Epithelial cell of proximal tubule (primary cell): ENCODE data around the gene ADCY2. TPM values are rescaled to one million over a fixed set of nuclear protein-coding genes. Genes with fewer than 3 reads are reported as not detected.

Experiments
- DNase-seq: peaks from one replicate; pipeline ENCODE4 v3.0.0-alpha.2; 2011; ENCODE audit warnings: low read depth
- H3K4me3 ChIP-seq: 2 replicates; pipeline ENCODE4 v1.5.1; 2011; ENCODE audit warnings: low read depth, mild to moderate bottlenecking, low read length
- total RNA-seq: library from RNA; depleted of rRNA; stranded (reverse); fragments of >200 nt; gene quantifications from 2 replicates; pipeline ENCODE4 v1.2.3, GENCODE V29; 2015
- TF ChIP-seq, protein P1 (sequence below): conservative IDR thresholded peaks from 2 replicates; pipeline ENCODE4 v1.5.1; 2012; ENCODE audit warnings: low read depth, mild to moderate bottlenecking, low read length

ADCY2 gene
- total RNA-seq, 1 donor from 2014 or later = 0.12 TPM

DNA sequence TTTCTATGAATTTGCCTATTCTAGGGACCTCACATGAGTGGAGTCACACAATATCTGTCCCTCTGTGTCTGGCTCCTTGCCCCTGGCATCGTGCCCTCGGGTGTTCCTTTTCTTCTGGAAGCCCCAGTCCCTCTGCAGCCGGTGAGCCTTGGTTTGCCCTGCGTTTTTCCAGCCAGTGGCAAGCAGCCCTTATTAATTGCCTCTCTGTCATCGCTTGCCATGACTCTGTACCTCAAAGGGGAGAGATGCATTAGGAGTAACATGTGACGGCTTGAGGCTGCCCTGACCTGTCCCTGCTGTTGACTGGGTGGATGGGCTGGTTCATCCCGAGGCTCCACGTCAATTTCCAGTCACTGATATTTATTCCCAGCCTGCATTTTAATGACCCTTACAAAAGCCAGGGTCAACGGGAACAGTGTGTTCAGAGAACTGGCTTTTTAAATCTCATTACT is 367.7 kb downstream of the ADCY2 start:
- TF ChIP-seq, protein P1, sequence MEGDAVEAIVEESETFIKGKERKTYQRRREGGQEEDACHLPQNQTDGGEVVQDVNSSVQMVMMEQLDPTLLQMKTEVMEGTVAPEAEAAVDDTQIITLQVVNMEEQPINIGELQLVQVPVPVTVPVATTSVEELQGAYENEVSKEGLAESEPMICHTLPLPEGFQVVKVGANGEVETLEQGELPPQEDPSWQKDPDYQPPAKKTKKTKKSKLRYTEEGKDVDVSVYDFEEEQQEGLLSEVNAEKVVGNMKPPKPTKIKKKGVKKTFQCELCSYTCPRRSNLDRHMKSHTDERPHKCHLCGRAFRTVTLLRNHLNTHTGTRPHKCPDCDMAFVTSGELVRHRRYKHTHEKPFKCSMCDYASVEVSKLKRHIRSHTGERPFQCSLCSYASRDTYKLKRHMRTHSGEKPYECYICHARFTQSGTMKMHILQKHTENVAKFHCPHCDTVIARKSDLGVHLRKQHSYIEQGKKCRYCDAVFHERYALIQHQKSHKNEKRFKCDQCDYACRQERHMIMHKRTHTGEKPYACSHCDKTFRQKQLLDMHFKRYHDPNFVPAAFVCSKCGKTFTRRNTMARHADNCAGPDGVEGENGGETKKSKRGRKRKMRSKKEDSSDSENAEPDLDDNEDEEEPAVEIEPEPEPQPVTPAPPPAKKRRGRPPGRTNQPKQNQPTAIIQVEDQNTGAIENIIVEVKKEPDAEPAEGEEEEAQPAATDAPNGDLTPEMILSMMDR = no peak
- no peak for DNase-seq
- no peak overlapping the region for H3K4me3 ChIP-seq

DNA sequence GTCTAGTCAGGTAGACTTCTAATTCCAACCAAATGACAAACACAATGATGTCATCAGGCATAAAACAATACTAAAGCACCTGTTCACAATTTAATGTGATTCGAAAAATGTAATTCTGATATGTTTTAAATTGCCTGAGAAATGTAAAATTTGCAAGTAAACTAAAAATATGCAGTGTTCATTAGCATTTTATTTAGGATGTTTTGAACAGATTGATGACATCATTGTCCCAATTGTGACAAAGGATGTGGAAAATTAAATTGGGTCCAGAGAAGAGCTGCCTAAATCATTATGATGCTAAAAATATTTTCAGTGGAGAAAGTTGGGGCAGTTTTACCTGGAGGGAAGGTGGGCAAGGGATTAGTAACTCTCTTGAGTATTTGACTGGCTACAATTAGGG is 368.5 kb downstream of the ADCY2 start:
- no peak overlapping the region for H3K4me3 ChIP-seq
- no peak for DNase-seq
- TF ChIP-seq, protein P1 = no peak

GRCh38 chr5:7770436-7770835 is 374.5 kb downstream of the ADCY2 start:
- no peak overlapping the region for H3K4me3 ChIP-seq
- DNase-seq = no peak
- TF ChIP-seq, protein P1 = no peak

- no peak overlapping the region for H3K4me3 ChIP-seq
- TF ChIP-seq, protein P1 = no peak
- no peak for DNase-seq
Observed at GRCh38 chr5:7772141-7772540, 376.2 kb downstream of the ADCY2 start.

- TF ChIP-seq, protein P1 = no peak
- H3K4me3 ChIP-seq = no peak overlapping the region
- no peak for DNase-seq
Observed at GRCh38 chr5:7773178-7773577, 377.2 kb downstream of the ADCY2 start.

- no peak for DNase-seq
- H3K4me3 ChIP-seq = no peak overlapping the region
- TF ChIP-seq, protein P1 = no peak
Observed at GRCh38 chr5:7776442-7776841, 380.5 kb downstream of the ADCY2 start.
